Tibial artery (tissue), 4 donors: Measurements from ENCODE around the gene SLC27A5.

Source experiments
- DNase-seq, 2 donors: peaks; one replicate each; pipeline ENCODE4 v3.0.0-alpha.2; 2019
- H3K27ac ChIP-seq, 2 donors: fragments of 200-600 bp; sonication (generic) in 1 of 2; 1 replicate in 1 of 2; 2 replicates in 1 of 2; pipeline ENCODE4 v1.5.1; 2018 to 2019; ENCODE audit warnings: mild to moderate bottlenecking in 1 of 2
- H3K27me3 ChIP-seq, 2 donors: fragments of 200-600 bp; sonication (generic) in 1 of 2; one replicate each; pipeline versions ENCODE4 v1.5.1 to v1.6.0; 2016 to 2019
- H3K36me3 ChIP-seq, 3 donors: fragments of 200-600 bp; sonication (generic) in 2 of 3; one replicate each; pipeline ENCODE4 v1.5.1; 2016 to 2019; ENCODE audit warnings: mild to moderate bottlenecking in 2 of 3
- H3K4me1 ChIP-seq, 4 donors: fragments of 200-600 bp; sonication (generic) in 2 of 4; 1 replicate in 3 of 4; 2 replicates in 1 of 4; pipeline ENCODE4 v1.5.1; 2016 to 2019
- H3K4me3 ChIP-seq, 2 donors: fragments of 200-600 bp; sonication (generic) in 1 of 2; 1 replicate in 1 of 2; 2 replicates in 1 of 2; pipeline ENCODE4 v1.5.1; 2018 to 2019; ENCODE audit warnings: mild to moderate bottlenecking in 2 of 2
- H3K9me3 ChIP-seq, 3 donors: fragments of 200-600 bp; sonication (generic) in 1 of 3; one replicate each; pipeline ENCODE4 v1.5.1; 2016 to 2019
- CTCF ChIP-seq, 2 experiments: fragments of 200-600 bp in 1 of 2; fragments of 450-650 bp in 1 of 2; IDR thresholded peaks; one replicate each; pipeline ENCODE4 v1.5.1; 2017 to 2019; ENCODE audit warnings: antibody characterized with exemption in 2 of 2, mild to moderate bottlenecking in 1 of 2, moderate library complexity in 1 of 2
- intact Hi-C: fragments of 100-400 bp; cut with DNase I; formaldehyde crosslinking; loops from one replicate; pipeline ENCODE4 v1.15.0; 2023; ENCODE audit warnings: low total_unique reads

SLC27A5 gene

GRCh38 chr19:58551123-58551497 is 39.3 kb upstream of the SLC27A5 start:
- DNase-seq = no peak
- Histone ChIP-seq H3K36me3 (peaks cover 58 to 77% (median 68%) of the 10 kb centered on the region in 3 donors), H3K27me3 (no peaks in the 10 kb centered on the region), H3K4me1 (peaks cover 0 to 46% (median 37%) of the 10 kb centered on the region in 4 donors), H3K4me3 (no peak overlapping the region), H3K9me3 (no peaks in the 10 kb centered on the region), H3K27ac (no peak overlapping the region)
- intact Hi-C loops = no loop called here
- no peak for TF ChIP-seq CTCF (IDR thresholded peaks at IDR 0.05)

GRCh38 chr19:58550362-58551122 is 38.8 kb upstream of the SLC27A5 start:
- no peaks in the 10 kb centered on the region for H3K27me3 ChIP-seq
- peaks cover 54 to 73% (median 66%) of the 10 kb centered on the region in 3 donors for H3K36me3 ChIP-seq
- no peaks in the 10 kb centered on the region for H3K9me3 ChIP-seq
- DNase-seq = no peak
- no peak for TF ChIP-seq CTCF (IDR thresholded peaks at IDR 0.05)
- H3K4me3 ChIP-seq = no peak overlapping the region
- peaks cover 0 to 46% (median 38%) of the 10 kb centered on the region in 4 donors for H3K4me1 ChIP-seq
- intact Hi-C loops = no loop called here
- no peak overlapping the region for H3K27ac ChIP-seq

DNA sequence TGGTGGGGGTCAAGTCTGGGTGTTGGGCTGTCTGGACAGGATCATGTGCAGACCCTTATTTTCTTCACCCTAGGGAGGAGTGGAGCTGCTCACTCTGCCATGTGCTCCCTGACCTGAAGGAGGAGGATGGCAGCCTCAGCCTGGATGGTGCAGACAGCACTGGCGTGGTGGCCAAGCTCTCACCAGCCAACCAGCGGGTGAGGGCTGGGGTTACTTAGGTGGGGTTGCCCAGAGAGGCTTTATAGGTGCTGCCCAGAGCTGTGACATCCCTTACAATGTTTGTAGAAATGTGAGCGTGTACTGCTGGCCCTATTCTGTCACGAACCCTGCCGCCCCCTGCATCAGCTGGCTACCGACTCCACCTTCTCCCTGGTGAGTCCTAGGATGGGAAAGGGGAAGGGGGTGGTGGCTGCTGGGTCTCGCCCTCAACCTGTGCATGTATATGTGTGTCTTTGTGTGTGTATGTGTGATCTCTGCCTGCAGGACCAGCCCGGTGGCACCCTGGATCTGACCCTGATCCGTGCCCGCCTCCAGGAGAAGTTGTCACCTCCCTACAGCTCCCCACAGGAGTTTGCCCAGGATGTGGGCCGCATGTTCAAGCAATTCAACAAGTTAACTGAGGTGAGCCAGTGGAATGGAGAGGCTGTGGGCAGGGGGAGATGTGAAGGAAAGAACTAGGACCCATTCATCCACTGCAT is 38.0 kb upstream of the SLC27A5 start:
- no peak for TF ChIP-seq CTCF (IDR thresholded peaks at IDR 0.05)
- Histone ChIP-seq H3K27ac (no peak overlapping the region), H3K4me1 (peaks cover 0 to 47% (median 39%) of the 10 kb centered on the region in 4 donors), H3K4me3 (no peak overlapping the region), H3K27me3 (no peaks in the 10 kb centered on the region), H3K36me3 (peaks cover 54 to 72% (median 66%) of the 10 kb centered on the region in 3 donors), H3K9me3 (no peaks in the 10 kb centered on the region)
- no peak for DNase-seq
- intact Hi-C loops = no loop called here

GRCh38 chr19:58548859-58549663 is 37.3 kb upstream of the SLC27A5 start:
- no peak overlapping the region for H3K4me3 ChIP-seq
- H3K36me3 ChIP-seq = peaks cover 54 to 72% (median 66%) of the 10 kb centered on the region in 3 donors
- no peak for DNase-seq
- H3K27ac ChIP-seq = no peak overlapping the region
- intact Hi-C loops = no loop called here
- no peaks in the 10 kb centered on the region for H3K27me3 ChIP-seq
- TF ChIP-seq CTCF (IDR thresholded peaks at IDR 0.05) = no peak
- H3K9me3 ChIP-seq = no peaks in the 10 kb centered on the region
- peaks cover 1 to 42% (median 35%) of the 10 kb centered on the region in 4 donors for H3K4me1 ChIP-seq
